Erythroblast (primary cell): ENCODE measurements around the gene C16orf74.

Experiments used
- GATA1 ChIP-seq: IDR thresholded peaks from 2 replicates; pipeline ENCODE4 v1.6.1; 2011; ENCODE audit warnings: low read depth, mild to moderate bottlenecking, control low read depth, low read length, moderate library complexity
- POLR2A ChIP-seq: IDR thresholded peaks from 2 replicates; pipeline ENCODE4 v1.6.1; 2011; ENCODE audit warnings: mild to moderate bottlenecking, low read length

DNA sequence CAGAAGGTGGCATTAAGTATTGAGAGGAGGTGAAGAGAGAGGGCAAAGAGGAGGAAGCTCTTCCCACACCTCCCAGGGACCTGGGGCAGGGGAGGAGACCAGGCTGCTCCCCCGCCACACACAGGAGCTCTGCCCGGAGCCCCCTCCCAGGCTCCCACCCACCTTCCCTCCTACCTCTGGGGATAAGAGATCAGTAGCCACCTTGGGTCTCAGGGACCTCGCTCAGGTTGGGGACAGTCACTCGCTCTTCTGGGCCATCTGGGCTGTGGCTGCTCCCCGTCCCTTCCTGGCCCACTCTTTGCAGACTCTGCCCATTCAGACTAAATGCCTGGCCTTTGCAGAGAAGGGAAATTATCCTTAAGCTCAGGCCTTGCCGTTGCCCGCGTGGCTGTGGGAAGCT is 14.9 kb upstream of the C16orf74 start:
- TF ChIP-seq POLR2A (no peak), GATA1 (no peak)
